Measurements from ENCODE around the gene QRFP.

QRFP gene

DNA sequence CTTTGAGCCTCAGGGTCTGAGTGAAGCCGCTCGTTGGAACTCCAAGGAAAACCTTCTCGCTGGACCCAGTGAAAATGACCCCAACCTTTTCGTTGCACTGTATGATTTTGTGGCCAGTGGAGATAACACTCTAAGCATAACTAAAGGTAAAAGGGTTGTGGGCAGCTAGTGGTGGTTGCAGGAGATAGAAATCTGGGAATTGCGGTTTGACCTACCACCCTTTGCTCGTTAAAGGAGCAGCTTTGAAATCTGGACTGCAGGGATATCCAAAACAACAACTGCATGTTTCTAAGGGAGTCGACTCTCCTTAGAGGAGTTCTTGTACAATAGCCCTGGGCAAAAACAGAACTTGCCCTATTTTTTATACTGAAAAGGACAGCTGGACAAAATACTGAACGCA, 42.5 kb downstream of the QRFP start:
- H3K27ac ChIP-seq (ENCODE audit: extremely low read depth, low read depth, low read length), result no peak overlapping the region
- peaks cover 0 to 50% of the 10 kb centered on the region in 2 experiments; a peak in 1 of 3 replicates for H3K36me3 ChIP-seq (ENCODE audit: control insufficient read depth in 2 of 2, insufficient read depth in 1 of 2, low read length in 2 of 2)
- no peaks in the 10 kb centered on the region for H3K4me1 ChIP-seq (ENCODE audit: control insufficient read depth, insufficient read depth, low read length)
- no peaks in the 10 kb centered on the region for H3K9me3 ChIP-seq (ENCODE audit: control insufficient read depth, insufficient read depth, low read depth, low read length)
- H3K4me3 ChIP-seq (ENCODE audit: low read depth, low read length), result no peak overlapping the region
- ChIA-PET POLR2A (interaction anchor here (1.9 kb wide), 1 partner anchor 20 kb away, joined by 7 read pairs; the partner anchor contains the start of gene ABL1), CTCF (interaction anchor here (0.6 to 3.7 kb wide), 13 partner anchors 9 to 394 kb away, joined by 3 to 55 read pairs (median 4); no protein-coding TSS in a partner anchor)
- no peak for TF ChIP-seq ATF2 (tag by site-specific recombination; IDR thresholded peaks at IDR 0.05; ENCODE audit: low read depth)
- TF ChIP-seq SETDB1 (IDR thresholded peaks at IDR 0.05; ENCODE audit: insufficient read length, low read length), result no peak
- no peak for TF ChIP-seq ZNF266 (tag by site-specific recombination; IDR thresholded peaks at IDR 0.05; ENCODE audit: low read depth)
- TF ChIP-seq GLI4 (tag by site-specific recombination; IDR thresholded peaks at IDR 0.05), result no peak
- no peak for TF ChIP-seq ZSCAN23 (tag by site-specific recombination; IDR thresholded peaks at IDR 0.05)
- no peak for TF ChIP-seq ZSCAN30 (tag by site-specific recombination; IDR thresholded peaks at IDR 0.05)
- no peak for TF ChIP-seq ZXDB (tag by site-specific recombination; IDR thresholded peaks at IDR 0.05)
- no peak for TF ChIP-seq ZNF544 (tag by site-specific recombination; IDR thresholded peaks at IDR 0.05)
- TF ChIP-seq ZBTB11 (tag by site-specific recombination; conservative IDR thresholded peaks at IDR 0.05; ENCODE audit: low read depth), result no peak
- TF ChIP-seq, protein P1, sequence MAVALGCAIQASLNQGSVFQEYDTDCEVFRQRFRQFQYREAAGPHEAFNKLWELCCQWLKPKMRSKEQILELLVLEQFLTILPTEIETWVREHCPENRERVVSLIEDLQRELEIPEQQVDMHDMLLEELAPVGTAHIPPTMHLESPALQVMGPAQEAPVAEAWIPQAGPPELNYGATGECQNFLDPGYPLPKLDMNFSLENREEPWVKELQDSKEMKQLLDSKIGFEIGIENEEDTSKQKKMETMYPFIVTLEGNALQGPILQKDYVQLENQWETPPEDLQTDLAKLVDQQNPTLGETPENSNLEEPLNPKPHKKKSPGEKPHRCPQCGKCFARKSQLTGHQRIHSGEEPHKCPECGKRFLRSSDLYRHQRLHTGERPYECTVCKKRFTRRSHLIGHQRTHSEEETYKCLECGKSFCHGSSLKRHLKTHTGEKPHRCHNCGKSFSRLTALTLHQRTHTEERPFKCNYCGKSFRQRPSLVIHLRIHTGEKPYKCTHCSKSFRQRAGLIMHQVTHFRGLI (tag by site-specific recombination; IDR thresholded peaks at IDR 0.05), result no peak
- TF ChIP-seq ZNF292 (tag by site-specific recombination; IDR thresholded peaks at IDR 0.05; ENCODE audit: borderline replicate concordance, low read depth), result no peak
- TF ChIP-seq ZNF514 (tag by site-specific recombination; IDR thresholded peaks at IDR 0.05), result no peak

DNA sequence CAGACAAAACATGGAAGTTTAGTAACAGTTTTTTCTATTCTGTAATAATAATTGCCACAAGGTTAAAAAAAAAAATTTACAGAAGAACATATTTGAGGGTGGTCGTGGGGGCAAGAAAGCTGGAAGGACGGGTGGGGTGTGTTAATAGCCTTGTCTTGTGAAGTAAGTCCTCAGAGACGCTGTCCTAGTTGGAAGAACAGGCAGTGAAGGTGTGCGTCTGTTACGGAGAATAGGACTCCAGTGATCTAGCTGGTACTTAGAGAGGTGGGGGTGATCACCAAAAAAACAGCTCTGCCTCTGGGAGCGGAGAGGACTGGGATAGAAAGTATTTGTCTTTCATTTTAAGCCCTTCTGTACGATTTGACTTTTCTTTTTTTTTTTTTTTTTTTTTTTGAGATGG, 43.8 kb downstream of the QRFP start:
- CTCF ChIA-PET, result interaction anchor here (0.7 to 4.0 kb wide), 12 partner anchors 8 to 152 kb away, joined by 3 to 29 read pairs (median 5); no protein-coding TSS in a partner anchor
- Histone ChIP-seq H3K27ac (ENCODE audit: extremely low read depth, low read depth, low read length) (no peak overlapping the region), H3K9me3 (ENCODE audit: control insufficient read depth, insufficient read depth, low read depth, low read length) (no peaks in the 10 kb centered on the region), H3K36me3 (ENCODE audit: control insufficient read depth in 2 of 2, insufficient read depth in 1 of 2, low read length in 2 of 2) (peaks cover 0 to 39% of the 10 kb centered on the region in 2 experiments; a peak in 1 of 3 replicates), H3K4me1 (ENCODE audit: control insufficient read depth, insufficient read depth, low read length) (no peaks in the 10 kb centered on the region), H3K4me3 (ENCODE audit: low read depth, low read length) (no peak overlapping the region)
- POLR2A ChIA-PET, result interaction anchor here (0.6 to 1.9 kb wide), 3 partner anchors 9 to 93 kb away, joined by 3 to 7 read pairs (median 5); partner anchors contain the start of gene ABL1
- TF ChIP-seq ZNF600 (tag by site-specific recombination; IDR thresholded peaks at IDR 0.05), result 0 out of 2 replicates have a peak, but pooled peaks have one; percentile 17
- TF ChIP-seq, protein P2, sequence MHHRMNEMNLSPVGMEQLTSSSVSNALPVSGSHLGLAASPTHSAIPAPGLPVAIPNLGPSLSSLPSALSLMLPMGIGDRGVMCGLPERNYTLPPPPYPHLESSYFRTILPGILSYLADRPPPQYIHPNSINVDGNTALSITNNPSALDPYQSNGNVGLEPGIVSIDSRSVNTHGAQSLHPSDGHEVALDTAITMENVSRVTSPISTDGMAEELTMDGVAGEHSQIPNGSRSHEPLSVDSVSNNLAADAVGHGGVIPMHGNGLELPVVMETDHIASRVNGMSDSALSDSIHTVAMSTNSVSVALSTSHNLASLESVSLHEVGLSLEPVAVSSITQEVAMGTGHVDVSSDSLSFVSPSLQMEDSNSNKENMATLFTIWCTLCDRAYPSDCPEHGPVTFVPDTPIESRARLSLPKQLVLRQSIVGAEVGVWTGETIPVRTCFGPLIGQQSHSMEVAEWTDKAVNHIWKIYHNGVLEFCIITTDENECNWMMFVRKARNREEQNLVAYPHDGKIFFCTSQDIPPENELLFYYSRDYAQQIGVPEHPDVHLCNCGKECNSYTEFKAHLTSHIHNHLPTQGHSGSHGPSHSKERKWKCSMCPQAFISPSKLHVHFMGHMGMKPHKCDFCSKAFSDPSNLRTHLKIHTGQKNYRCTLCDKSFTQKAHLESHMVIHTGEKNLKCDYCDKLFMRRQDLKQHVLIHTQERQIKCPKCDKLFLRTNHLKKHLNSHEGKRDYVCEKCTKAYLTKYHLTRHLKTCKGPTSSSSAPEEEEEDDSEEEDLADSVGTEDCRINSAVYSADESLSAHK (tag by site-specific recombination; IDR thresholded peaks at IDR 0.05), result no peak

All from HEK293 (cell line).